ENCODE measurements around the gene STIP1. TPM values are rescaled to one million over a fixed set of nuclear protein-coding genes. Genes with fewer than 3 reads are reported as not detected.

The STIP1 gene
- total RNA-seq, 1 donor: 36.8 TPM

- H3K4me1 ChIP-seq (ENCODE audit: insufficient read depth, low read length): peaks cover 30% of the 10 kb centered on the region
- peak overlapping the region; percentile 57 for H3K4me3 ChIP-seq (ENCODE audit: low read length)
- H3K9me3 ChIP-seq (ENCODE audit: low read depth, low read length): no peaks in the 10 kb centered on the region
- H3K27me3 ChIP-seq (ENCODE audit: insufficient read depth, low read length): no peaks in the 10 kb centered on the region
Observed at GRCh38 chr11:64251753-64252002, 65.7 kb downstream of the STIP1 start.

GRCh38 chr11:64252003-64252872, 66.3 kb downstream of the STIP1 start:
- Histone ChIP-seq H3K9me3 (ENCODE audit: low read depth, low read length) (no peaks in the 10 kb centered on the region), H3K4me3 (ENCODE audit: low read length) (peak overlapping the region; percentile 57), H3K4me1 (ENCODE audit: insufficient read depth, low read length) (peaks cover 27% of the 10 kb centered on the region), H3K27me3 (ENCODE audit: insufficient read depth, low read length) (no peaks in the 10 kb centered on the region)

GRCh38 chr11:64253043-64253442, 67.1 kb downstream of the STIP1 start:
- no peak overlapping the region for H3K4me3 ChIP-seq (ENCODE audit: low read length)
- peaks cover 23% of the 10 kb centered on the region for H3K4me1 ChIP-seq (ENCODE audit: insufficient read depth, low read length)
- H3K27me3 ChIP-seq (ENCODE audit: insufficient read depth, low read length): no peaks in the 10 kb centered on the region
- H3K9me3 ChIP-seq (ENCODE audit: low read depth, low read length): no peaks in the 10 kb centered on the region

GRCh38 chr11:64253481-64253880, 67.5 kb downstream of the STIP1 start:
- Histone ChIP-seq H3K27me3 (ENCODE audit: insufficient read depth, low read length) (no peaks in the 10 kb centered on the region), H3K4me3 (ENCODE audit: low read length) (no peak overlapping the region), H3K9me3 (ENCODE audit: low read depth, low read length) (no peaks in the 10 kb centered on the region), H3K4me1 (ENCODE audit: insufficient read depth, low read length) (peaks cover 23% of the 10 kb centered on the region)

Other genes with a start within 250 kb of the STIP1 start
- gene NAA40, start 247.2 kb upstream of the STIP1 start, total RNA-seq: 5.2 TPM
- 173 TPM for gene COX8A, start 211.6 kb upstream of the STIP1 start, total RNA-seq
- 33.6 TPM for gene OTUB1, start 199.7 kb upstream of the STIP1 start, total RNA-seq
- gene FLRT1, start 150.2 kb upstream of the STIP1 start, total RNA-seq: not detected
- gene MACROD1, start 20.1 kb upstream of the STIP1 start, total RNA-seq: 4.0 TPM
- 105 TPM for gene FERMT3, start 20.6 kb downstream of the STIP1 start, total RNA-seq
- gene TRPT1, start 40.0 kb downstream of the STIP1 start, total RNA-seq: 5.2 TPM
- 19.4 TPM for gene NUDT22, start 40.1 kb downstream of the STIP1 start, total RNA-seq
- 13.1 TPM for gene DNAJC4, start 44.4 kb downstream of the STIP1 start, total RNA-seq
- 9.1 TPM for gene VEGFB, start 48.4 kb downstream of the STIP1 start, total RNA-seq
- gene FKBP2, start 54.9 kb downstream of the STIP1 start, total RNA-seq: 8.1 TPM
- 26.4 TPM for gene PPP1R14B, start 60.8 kb downstream of the STIP1 start, total RNA-seq
- 3.7 TPM for gene PLCB3, start 65.4 kb downstream of the STIP1 start, total RNA-seq
- gene BAD, start 98.5 kb downstream of the STIP1 start, total RNA-seq: 26.7 TPM
- 13.9 TPM for gene GPR137, start 99.7 kb downstream of the STIP1 start, total RNA-seq
- gene KCNK4, start 105.1 kb downstream of the STIP1 start, total RNA-seq: not detected
- not detected for gene CATSPERZ, start 114.2 kb downstream of the STIP1 start, total RNA-seq
- 8.5 TPM for gene ESRRA, start 119.4 kb downstream of the STIP1 start, total RNA-seq
- gene TRMT112, start 131.4 kb downstream of the STIP1 start, total RNA-seq: 62.1 TPM
- gene PRDX5, start 131.9 kb downstream of the STIP1 start, total RNA-seq: 42.5 TPM
- 42.7 TPM for gene CCDC88B, start 154.0 kb downstream of the STIP1 start, total RNA-seq
- 23.5 TPM for gene RPS6KA4, start 173.0 kb downstream of the STIP1 start, total RNA-seq